ENCODE measurements around the gene CRB1. TPM values are rescaled to one million over a fixed set of nuclear protein-coding genes. Genes with fewer than 3 reads are reported as not detected.

The CRB1 gene
- total and polyA plus RNA-seq, 2 of the 8 experiments (the other 6 are each of a cell fraction or from before 2014, with no cell fraction given), result 0.03 TPM; not detected in 1

- Histone ChIP-seq H4K91ac (replicated peaks; ENCODE audit: insufficient read length, low read length) (no peak overlapping the region), H3K23ac (ENCODE audit: insufficient read length) (no peak overlapping the region), H2BK20ac (ENCODE audit: low read length) (no peak overlapping the region), H3K27me3 (replicated peaks in 1 of 4; ENCODE audit: control insufficient read depth in 3 of 4, extremely low read depth in 1 of 4, insufficient read depth in 3 of 4, low read length in 3 of 4) (no peaks in the 10 kb centered on the region), H4K5ac (ENCODE audit: insufficient read length, low read depth, low read length) (no peak overlapping the region), H3K9me3 (ENCODE audit: insufficient read depth in 2 of 2, low read depth in 1 of 2, low read length in 1 of 2) (no peaks in the 10 kb centered on the region), H2BK12ac (ENCODE audit: low read depth, low read length) (no peak overlapping the region), H3K23me2 (ENCODE audit: low read depth, low read length) (no peaks in the 10 kb centered on the region), H3K27ac (ENCODE audit: low read depth, low read length) (no peak overlapping the region), H3K56ac (replicated peaks; ENCODE audit: insufficient read length, low read depth, low read length) (no peak overlapping the region), H2AK5ac (ENCODE audit: low read depth, low read length) (no peak overlapping the region), H3K9ac (replicated peaks in 1 of 4; ENCODE audit: extremely low read depth in 1 of 4, low read depth in 3 of 4, low read length in 3 of 4) (no peak overlapping the region), H3K4ac (replicated peaks; ENCODE audit: insufficient read length, low read depth, low read length) (no peak overlapping the region), H2BK5ac (ENCODE audit: low read depth, low read length) (no peak overlapping the region), H3K4me1 (replicated peaks in 1 of 4; ENCODE audit: control insufficient read depth in 3 of 4, insufficient read depth in 4 of 4, low read length in 3 of 4) (no peaks in the 10 kb centered on the region), H3K4me2 (ENCODE audit: insufficient read depth in 1 of 2, low read depth in 2 of 2, low read length in 2 of 2) (no peak overlapping the region), H2AFZ (ENCODE audit: low read length) (peak overlapping the region; percentile 80; the same call in 1 of the 2 replicates), H3K79me2 (ENCODE audit: control insufficient read depth in 1 of 2, insufficient read depth in 2 of 2, low read length in 2 of 2) (no peaks in the 10 kb centered on the region), H4K8ac (ENCODE audit: extremely low read depth, insufficient read depth, low read length) (no peak overlapping the region), H3K79me1 (ENCODE audit: low read depth, low read length) (no peaks in the 10 kb centered on the region), H4K20me1 (replicated peaks in 1 of 2; ENCODE audit: control insufficient read depth in 1 of 2, insufficient read depth in 2 of 2, low read length in 2 of 2) (no peaks in the 10 kb centered on the region), H3K36me3 (ENCODE audit: control insufficient read depth in 2 of 4, insufficient read depth in 4 of 4, low read length in 3 of 4) (no peaks in the 10 kb centered on the region), H3K18ac (ENCODE audit: extremely low read depth, low read length) (no peak overlapping the region), H2BK15ac (ENCODE audit: low read length) (no peak overlapping the region), H3K14ac (ENCODE audit: insufficient read length) (no peak overlapping the region), H3K4me3 (ENCODE audit: extremely low read depth in 1 of 4, insufficient read depth in 2 of 4, low read depth in 3 of 4, low read length in 4 of 4) (no peak overlapping the region), H2BK120ac (replicated peaks; ENCODE audit: low read depth, low read length) (no peak overlapping the region)
- no peak for FAIRE-seq
- no peak for DNase-seq (ENCODE audit: low read depth in 1 of 2, low spot score in 2 of 2)
- POLR2A ChIA-PET (ENCODE audit: partially characterized antibody), result no interaction called here
- CTCF ChIA-PET (ENCODE audit: partially characterized antibody), result interaction anchor here (1.2 kb wide), 1 partner anchor 27 kb away, joined by 3 read pairs; no protein-coding TSS in a partner anchor
- 93% methylated on average over 21 of the region's 21 CpGs; no CpG with 5 or more reads in 1 of the 2 experiments for WGBS, 2 experiments (ENCODE audit: extremely low coverage in 1 of 2, insufficient coverage in 1 of 2, insufficient read length in 1 of 2, insufficient replicate concordance in 2 of 2, low coverage in 1 of 2, low lambda C conversion rate in 2 of 2, missing lambda C conversion rate in 1 of 2)
- TF ChIP-seq POLR2A (IDR thresholded peaks at IDR 0.05; ENCODE audit: control extremely low read depth in 1 of 2, low read depth in 2 of 2, low read length in 2 of 2) (no peak), SUZ12 (IDR thresholded peaks at IDR 0.05; ENCODE audit: low read length) (no peak)
Observed at GRCh38 chr1:197222025-197222685, 45.9 kb upstream of the CRB1 start.
